Effector memory CD4-positive, alpha-beta T cell (primary cell): ENCODE measurements around the gene PCDHGA3.
"Not testable (repeated sequence)": the region's sequence is repeated elsewhere in the genome, so short reads cannot be mapped to it uniquely, and the experiment has no call there.

Experiments
- DNase-seq, 3 donors: peaks; one replicate each; pipeline ENCODE4 v3.0.0-alpha.2; 2020
- H3K27ac ChIP-seq: 2 replicates; pipeline ENCODE4 v1.7.0; 2013; ENCODE audit warnings: mild to moderate bottlenecking, low read length, moderate library complexity; ENCODE audit not compliant: insufficient read depth, poor library complexity, severe bottlenecking
- H3K27me3 ChIP-seq: replicated peaks from 2 replicates; pipeline ENCODE4 v1.7.0; 2013; ENCODE audit warnings: mild to moderate bottlenecking, low read length; ENCODE audit not compliant: insufficient read depth, control insufficient read depth, poor library complexity, severe bottlenecking
- H3K36me3 ChIP-seq: 2 replicates; pipeline ENCODE4 v1.7.0; 2013; ENCODE audit warnings: mild to moderate bottlenecking, low read length, moderate library complexity; ENCODE audit not compliant: control insufficient read depth, insufficient read depth
- H3K4me1 ChIP-seq: 2 replicates; pipeline ENCODE4 v1.7.0; 2013; ENCODE audit warnings: low read length, mild to moderate bottlenecking; ENCODE audit not compliant: control insufficient read depth, insufficient read depth, poor library complexity, severe bottlenecking
- H3K4me3 ChIP-seq: 2 replicates; pipeline ENCODE4 v1.7.0; 2013; ENCODE audit warnings: low read length, low read depth, mild to moderate bottlenecking; ENCODE audit not compliant: insufficient read depth, poor library complexity, severe bottlenecking
- H3K9me3 ChIP-seq: 2 replicates; pipeline ENCODE4 v1.7.0; 2013; ENCODE audit warnings: mild to moderate bottlenecking, low read length, moderate library complexity; ENCODE audit not compliant: control insufficient read depth

PCDHGA3 gene

GRCh38 chr5:141382469-141383294 is 39.1 kb downstream of the PCDHGA3 start, which contains the start of gene PCDHGA7:
TSS of gene PCDHGA7 (plus strand) at chr5:141382742. CDS start at chr5:141382900, 158 bp downstream.
- H3K27ac ChIP-seq, result no peak within 1 kb of the TSS
- no peaks in the 10 kb centered on the region for H3K36me3 ChIP-seq
- no peaks in the 10 kb centered on the region for H3K9me3 ChIP-seq
- peaks cover 8% of the 10 kb centered on the region for H3K27me3 ChIP-seq
- peak within 1 kb of the TSS; percentile 17 for H3K4me3 ChIP-seq
- no peaks in the 10 kb centered on the region for H3K4me1 ChIP-seq
- no peak for DNase-seq

GRCh38 chr5:141383345-141383744 is 39.7 kb downstream of the PCDHGA3 start:
- Histone ChIP-seq H3K36me3 (no peaks in the 10 kb centered on the region), H3K4me1 (no peaks in the 10 kb centered on the region), H3K9me3 (no peaks in the 10 kb centered on the region), H3K4me3 (no peak overlapping the region), H3K27me3 (peaks cover 8% of the 10 kb centered on the region), H3K27ac (no peak overlapping the region)
- DNase-seq, result no peak

GRCh38 chr5:141384471-141385267 is 41.0 kb downstream of the PCDHGA3 start:
- Histone ChIP-seq H3K4me1 (no peaks in the 10 kb centered on the region), H3K9me3 (peaks cover 9% of the 10 kb centered on the region), H3K27ac (no peak overlapping the region), H3K36me3 (no peaks in the 10 kb centered on the region), H3K4me3 (no peak overlapping the region), H3K27me3 (peaks cover 8% of the 10 kb centered on the region)
- no peak for DNase-seq

GRCh38 chr5:141387557-141388311 is 44.1 kb downstream of the PCDHGA3 start, which contains the start of gene PCDHGB4:
TSS of gene PCDHGB4 (plus strand) at chr5:141387698. CDS start at chr5:141387885, 187 bp downstream.
- not testable (repeated sequence) for H3K27ac ChIP-seq, H3K4me1 ChIP-seq, H3K9me3 ChIP-seq, DNase-seq, H3K27me3 ChIP-seq, H3K36me3 ChIP-seq, H3K4me3 ChIP-seq

- no peaks in the 10 kb centered on the region for H3K4me1 ChIP-seq
- no peak overlapping the region for H3K4me3 ChIP-seq
- no peaks in the 10 kb centered on the region for H3K36me3 ChIP-seq
- H3K27me3 ChIP-seq, result peaks cover 8% of the 10 kb centered on the region
- peaks cover 9% of the 10 kb centered on the region for H3K9me3 ChIP-seq
- H3K27ac ChIP-seq, result no peak overlapping the region
- DNase-seq, result no peak
These were observed 45.0 kb downstream of the PCDHGA3 start for GRCh38 chr5:141388661-141389060.

- no peaks in the 10 kb centered on the region for H3K4me1 ChIP-seq
- peaks cover 9% of the 10 kb centered on the region for H3K9me3 ChIP-seq
- H3K27me3 ChIP-seq, result peaks cover 8% of the 10 kb centered on the region
These were observed 45.8 kb downstream of the PCDHGA3 start for GRCh38 chr5:141389153-141390042.

GRCh38 chr5:141392429-141393198 is 49.0 kb downstream of the PCDHGA3 start, which contains the start of gene PCDHGA8:
TSS of gene PCDHGA8 (plus strand) at chr5:141392633. CDS start at chr5:141392814, 181 bp downstream.
- H3K4me1 ChIP-seq, result no peaks in the 10 kb centered on the region
- H3K27me3 ChIP-seq, result peaks cover 6% of the 10 kb centered on the region
- no peak within 1 kb of the TSS for H3K4me3 ChIP-seq
- H3K36me3 ChIP-seq, result no peaks in the 10 kb centered on the region
- H3K9me3 ChIP-seq, result peaks cover 9% of the 10 kb centered on the region
- DNase-seq, result no peak
- H3K27ac ChIP-seq, result no peak within 1 kb of the TSS

More at GRCh38 chr5:141389153-141390042, 45.8 kb downstream of the PCDHGA3 start:
- DNase-seq, result no peak
- Histone ChIP-seq H3K36me3 (no peaks in the 10 kb centered on the region), H3K4me3 (no peak overlapping the region), H3K27ac (no peak overlapping the region)

- Histone ChIP-seq H3K27me3 (peaks cover 6% of the 10 kb centered on the region), H3K9me3 (peaks cover 9% of the 10 kb centered on the region), H3K27ac (no peak overlapping the region), H3K4me3 (no peak overlapping the region), H3K36me3 (no peaks in the 10 kb centered on the region), H3K4me1 (no peaks in the 10 kb centered on the region)
- DNase-seq, result no peak
These were observed 49.6 kb downstream of the PCDHGA3 start for GRCh38 chr5:141393267-141393666.
